DND-41 (cell line): ENCODE data around the gene LHFPL4.

ENCODE experiments used
- CTCF ChIP-seq: IDR thresholded peaks from 2 replicates; pipeline ENCODE4 v1.5.1; 2012; ENCODE audit warnings: borderline replicate concordance, low read length, moderate library complexity, mild to moderate bottlenecking; ENCODE audit not compliant: poor library complexity, severe bottlenecking; ENCODE audit errors: extremely low read depth
- EZH2 ChIP-seq: IDR thresholded peaks from 3 replicates; pipeline ENCODE4 v1.6.1; 2012; ENCODE audit warnings: borderline replicate concordance, low read depth, mild to moderate bottlenecking, moderate library complexity, low read length, inconsistent platforms; ENCODE audit not compliant: severe bottlenecking

GRCh38 chr3:9550999-9551398 lies 2.6 kb downstream of the LHFPL4 start:
- TF ChIP-seq CTCF (no peak), EZH2 (no peak)
